GM23248 (cell line): ENCODE data around the gene TPT1. TPM values are rescaled to one million over a fixed set of nuclear protein-coding genes. Genes with fewer than 3 reads are reported as not detected.
"Not testable (repeated sequence)": the region's sequence is repeated elsewhere in the genome, so short reads cannot be mapped to it uniquely, and the experiment has no call there.

Experiments
- DNase-seq: peaks from one replicate; pipeline ENCODE4 v3.0.0-alpha.2; 2015
- H2AFZ ChIP-seq: fragments of 200-600 bp; sonication (generic); 2 replicates; pipeline ENCODE4 v1.6.1; 2016; ENCODE audit warnings: antibody characterized with exemption
- H3F3A ChIP-seq: fragments of 200-600 bp; sonication (generic); 2 replicates; pipeline ENCODE4 v1.6.1; 2016; ENCODE audit warnings: mild to moderate bottlenecking, antibody characterized with exemption, mixed run types; ENCODE audit not compliant: insufficient read depth
- H3K27ac ChIP-seq: fragments of 200-600 bp; sonication (generic); 2 replicates; pipeline ENCODE4 v1.5.1; 2016; ENCODE audit warnings: mild to moderate bottlenecking
- H3K27me3 ChIP-seq: fragments of 200-600 bp; sonication (generic); replicated peaks from 2 replicates; pipeline ENCODE4 v1.6.1; 2016; ENCODE audit warnings: mild to moderate bottlenecking; ENCODE audit not compliant: insufficient read depth
- H3K36me3 ChIP-seq: fragments of 200-600 bp; sonication (generic); 2 replicates; pipeline ENCODE4 v1.6.1; 2016; ENCODE audit warnings: low read depth, mild to moderate bottlenecking
- H3K4me1 ChIP-seq: fragments of 200-600 bp; sonication (generic); 2 replicates; pipeline ENCODE4 v1.6.1; 2016; ENCODE audit warnings: mild to moderate bottlenecking; ENCODE audit not compliant: insufficient read depth
- H3K4me2 ChIP-seq: fragments of 200-600 bp; sonication (generic); one replicate; pipeline ENCODE4 v1.6.1; 2016; ENCODE audit warnings: mild to moderate bottlenecking; ENCODE audit not compliant: unreplicated experiment
- H3K4me3 ChIP-seq: fragments of 200-600 bp; sonication (generic); 2 replicates; pipeline ENCODE4 v1.5.1; 2016; ENCODE audit warnings: mild to moderate bottlenecking
- H3K79me2 ChIP-seq: fragments of 200-600 bp; sonication (generic); 2 replicates; pipeline ENCODE4 v1.6.1; 2016; ENCODE audit warnings: mild to moderate bottlenecking; ENCODE audit not compliant: insufficient read depth
- H3K9ac ChIP-seq: fragments of 200-600 bp; sonication (generic); 2 replicates; pipeline ENCODE4 v1.6.1; 2016; ENCODE audit warnings: mild to moderate bottlenecking
- H3K9me2 ChIP-seq: fragments of 200-600 bp; sonication (generic); 2 replicates; pipeline ENCODE4 v1.6.1; 2016; ENCODE audit warnings: mixed run types, mild to moderate bottlenecking, moderate library complexity; ENCODE audit not compliant: insufficient read depth
- H3K9me3 ChIP-seq: fragments of 200-600 bp; sonication (generic); one replicate; pipeline ENCODE4 v1.6.1; 2017; ENCODE audit warnings: low read depth
- H4K20me1 ChIP-seq: fragments of 200-600 bp; sonication (generic); 2 replicates; pipeline ENCODE4 v1.6.0; 2016; ENCODE audit not compliant: insufficient read depth
- EZH2 ChIP-seq: fragments of 200-600 bp; sonication (generic); IDR thresholded peaks from 2 replicates; pipeline ENCODE4 v1.6.1; 2018; ENCODE audit warnings: antibody characterized with exemption, mild to moderate bottlenecking; ENCODE audit not compliant: insufficient read depth, poor library complexity, severe bottlenecking
- EZH2phosphoT487 ChIP-seq: fragments of 200-600 bp; sonication (generic); IDR thresholded peaks from 2 replicates; pipeline ENCODE4 v1.6.1; 2018; ENCODE audit warnings: antibody characterized with exemption, moderate library complexity, mild to moderate bottlenecking, low read depth; ENCODE audit not compliant: insufficient read depth
- WGBS, 2 experiments: methylation state at CpG; one replicate each; pipeline ENCODE4 v1.1.6; 2015 to 2017; ENCODE audit warnings: low lambda C conversion rate in 2 of 2, low coverage in 1 of 2; ENCODE audit errors: missing lambda C conversion rate in 2 of 2; 5-methylcytosine and 5-hydroxymethylcytosine counted together
- in situ Hi-C: fragments of 300-500 bp; cut with MboI; formaldehyde crosslinking; loops from 2 replicates; pipeline ENCODE4 v1.15.0; 2020
- polyA plus RNA-seq: library from polyadenylated mRNA; unstranded; fragments of >200 nt; fragmentation: Nextera tagmentation; extraction: Ambion mirVana; gene quantifications from 2 replicates; pipeline ENCODE4 v1.2.1, GENCODE V29; 2016
- total RNA-seq: library from RNA; depleted of rRNA; stranded (reverse); fragments of >200 nt; shearing (Covaris generic); gene quantifications from 2 replicates; pipeline ENCODE4 v1.2.3, GENCODE V29; 2014

The TPT1 gene
- total and polyA plus RNA-seq, 2 experiments from 2014 or later = 1,151 to 2,021 TPM

DNA sequence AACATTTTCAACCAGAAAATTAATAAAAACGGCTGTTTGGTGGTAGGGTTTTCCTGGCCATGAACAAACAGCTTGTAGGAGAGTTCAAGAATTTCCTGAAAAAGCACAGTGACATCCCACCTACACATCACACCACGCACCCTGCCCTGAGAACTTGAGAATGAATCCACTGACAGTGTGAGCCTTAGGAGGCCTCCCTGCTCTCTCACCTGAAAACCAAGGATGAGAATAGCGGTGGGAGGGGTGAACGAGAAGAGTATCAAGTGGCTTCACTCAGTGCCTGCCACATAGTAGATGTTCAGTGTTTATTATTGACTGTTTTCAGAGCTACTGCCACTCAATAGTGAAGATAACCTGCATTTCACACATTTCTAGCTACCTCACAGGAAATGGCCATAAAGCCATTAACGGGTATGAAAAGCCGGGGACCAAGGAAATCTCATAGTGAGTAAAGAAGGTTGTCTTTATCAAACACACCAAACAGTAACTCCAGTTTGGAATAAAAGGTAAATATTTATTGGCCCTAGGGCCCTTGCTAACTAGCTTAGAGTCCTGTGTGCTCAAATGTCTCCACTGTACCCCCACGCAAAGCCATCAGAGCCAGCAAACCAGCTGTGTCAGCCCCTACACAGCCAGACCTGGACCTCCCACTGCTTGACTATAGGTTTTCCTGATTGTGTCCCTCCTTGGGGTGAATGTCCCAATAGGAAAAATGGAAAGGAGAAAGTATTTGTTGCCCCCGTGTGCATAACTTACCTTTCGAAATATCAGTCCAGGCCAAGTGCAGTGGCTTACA, 40.6 kb downstream of the TPT1 start:
- H3K9me2 ChIP-seq = no peaks in the 10 kb centered on the region
- H3K4me2 ChIP-seq = no peak overlapping the region
- H3K4me1 ChIP-seq = no peaks in the 10 kb centered on the region
- no peak overlapping the region for H3K9ac ChIP-seq
- WGBS, 2 experiments = 87 to 88% methylated on average over 9 of the region's 9 CpGs
- H3K4me3 ChIP-seq = no peak overlapping the region
- no peak overlapping the region for H3K27ac ChIP-seq
- no peak overlapping the region for H2AFZ ChIP-seq
- H3K9me3 ChIP-seq = no peaks in the 10 kb centered on the region
- DNase-seq = no peak
- in situ Hi-C loops = loop anchor here (10.0 kb wide), 1 partner anchor 256 kb away; no protein-coding TSS in a partner anchor
- no peaks in the 10 kb centered on the region for H4K20me1 ChIP-seq
- no peaks in the 10 kb centered on the region for H3K36me3 ChIP-seq
- TF ChIP-seq EZH2 = no peak
- no peak for TF ChIP-seq EZH2phosphoT487
- H3K79me2 ChIP-seq = no peaks in the 10 kb centered on the region
- no peaks in the 10 kb centered on the region for H3K27me3 ChIP-seq
- H3F3A ChIP-seq = no peaks in the 10 kb centered on the region

DNA sequence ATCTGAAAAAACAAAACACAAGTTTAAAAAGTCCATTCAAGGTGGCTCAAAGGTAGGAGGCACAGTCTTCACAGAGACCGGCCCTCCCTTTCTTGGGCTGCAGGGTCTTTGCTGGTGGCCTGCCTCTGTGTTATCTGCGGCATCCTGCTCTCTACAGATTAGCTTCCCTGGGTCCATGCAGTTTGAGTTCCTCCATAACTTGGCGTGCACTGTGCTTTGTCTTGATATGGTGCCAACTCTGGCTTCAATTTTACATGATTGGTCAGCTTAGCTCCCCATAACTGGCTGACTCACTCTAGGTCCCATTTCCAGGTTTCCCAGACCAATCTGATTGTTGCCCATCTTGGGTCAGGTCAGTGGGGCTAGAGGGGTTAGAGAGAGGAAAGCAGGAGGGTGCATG, 41.8 kb downstream of the TPT1 start:
- H3F3A ChIP-seq = no peaks in the 10 kb centered on the region
- H3K27ac ChIP-seq = no peak overlapping the region
- no peak overlapping the region for H3K4me2 ChIP-seq
- H3K9me3 ChIP-seq = no peaks in the 10 kb centered on the region
- in situ Hi-C loops = no loop called here
- H3K9me2 ChIP-seq = no peaks in the 10 kb centered on the region
- TF ChIP-seq EZH2phosphoT487 = no peak
- no peak for TF ChIP-seq EZH2
- H4K20me1 ChIP-seq = no peaks in the 10 kb centered on the region
- H3K9ac ChIP-seq = no peak overlapping the region
- no peak for DNase-seq
- no peaks in the 10 kb centered on the region for H3K27me3 ChIP-seq
- H3K36me3 ChIP-seq = no peaks in the 10 kb centered on the region
- no peak overlapping the region for H2AFZ ChIP-seq
- 80 to 88% methylated on average over 3 of the region's 3 CpGs for WGBS, 2 experiments
- no peaks in the 10 kb centered on the region for H3K79me2 ChIP-seq
- no peaks in the 10 kb centered on the region for H3K4me1 ChIP-seq
- no peak overlapping the region for H3K4me3 ChIP-seq

DNA sequence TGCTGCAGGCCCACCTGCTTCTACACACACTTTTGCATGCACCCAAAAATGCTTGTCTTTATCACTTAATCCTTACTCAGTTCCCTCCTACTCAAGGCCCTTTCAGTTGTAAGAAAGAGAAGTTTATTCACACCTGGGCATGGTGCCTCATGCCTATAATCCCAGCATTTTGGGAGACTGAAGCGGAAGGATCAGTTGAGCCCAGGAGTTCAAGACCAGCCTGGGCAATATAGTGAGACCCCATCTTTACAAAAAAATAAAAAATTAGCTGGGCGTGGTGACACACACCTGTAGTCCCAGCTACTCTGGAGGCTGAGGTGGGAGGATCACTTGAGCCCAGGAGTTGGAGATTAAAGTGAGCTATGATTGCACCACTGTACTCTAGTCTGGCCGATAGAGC, 42.4 kb downstream of the TPT1 start:
- in situ Hi-C loops, H3K4me2 ChIP-seq, H3K9me3 ChIP-seq: not testable (repeated sequence)

DNA sequence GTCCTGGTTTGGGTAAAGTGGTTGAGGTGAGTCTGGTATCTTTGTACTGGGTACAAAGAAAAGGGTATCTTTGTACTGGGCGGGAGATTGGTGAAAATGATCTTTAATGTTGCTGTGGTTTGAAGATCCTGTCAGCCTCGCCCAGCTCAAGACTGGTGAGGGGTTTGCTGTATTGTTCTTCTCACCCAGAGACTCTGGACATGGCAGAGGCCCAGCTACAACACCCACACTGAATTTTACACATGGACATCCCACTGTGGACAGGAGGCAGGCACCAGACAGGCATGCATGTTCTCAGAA, 42.8 kb downstream of the TPT1 start:
- no peak overlapping the region for H2AFZ ChIP-seq
- no peak overlapping the region for H3K9ac ChIP-seq
- TF ChIP-seq EZH2 (no peak), EZH2phosphoT487 (no peak)
- H3K4me2 ChIP-seq = no peak overlapping the region
- no peaks in the 10 kb centered on the region for H3K9me2 ChIP-seq
- no peak overlapping the region for H3K4me3 ChIP-seq
- no peaks in the 10 kb centered on the region for H4K20me1 ChIP-seq
- no peaks in the 10 kb centered on the region for H3K36me3 ChIP-seq
- DNase-seq = no peak
- H3K9me3 ChIP-seq = no peaks in the 10 kb centered on the region
- no peak overlapping the region for H3K27ac ChIP-seq
- WGBS, 2 experiments = 70 to 83% methylated on average over 2 of the region's 2 CpGs
- H3K79me2 ChIP-seq = no peaks in the 10 kb centered on the region
- H3F3A ChIP-seq = no peaks in the 10 kb centered on the region
- in situ Hi-C loops = no loop called here
- no peaks in the 10 kb centered on the region for H3K4me1 ChIP-seq
- no peaks in the 10 kb centered on the region for H3K27me3 ChIP-seq

More for the DNA sequence above, 42.4 kb downstream of the TPT1 start:
- not testable (repeated sequence) for H3K27ac ChIP-seq, H3K9me2 ChIP-seq, H3K27me3 ChIP-seq, H3F3A ChIP-seq, H2AFZ ChIP-seq, H3K4me1 ChIP-seq, H3K79me2 ChIP-seq, H3K4me3 ChIP-seq, DNase-seq, H3K36me3 ChIP-seq, H4K20me1 ChIP-seq, H3K9ac ChIP-seq
- WGBS, 2 experiments = 94 to 96% methylated on average over 3 of the region's 3 CpGs
